GM21737 (cell line): ENCODE measurements around the gene DAPK1.

ENCODE experiments used
- ATAC-seq: cut with Tn5 transposase; IDR thresholded peaks from one replicate; pipeline ENCODE4 v1.9.1; 2021; ENCODE audit warnings: mild to moderate bottlenecking, moderate library complexity; ENCODE audit not compliant: unreplicated experiment

The DAPK1 gene

DNA sequence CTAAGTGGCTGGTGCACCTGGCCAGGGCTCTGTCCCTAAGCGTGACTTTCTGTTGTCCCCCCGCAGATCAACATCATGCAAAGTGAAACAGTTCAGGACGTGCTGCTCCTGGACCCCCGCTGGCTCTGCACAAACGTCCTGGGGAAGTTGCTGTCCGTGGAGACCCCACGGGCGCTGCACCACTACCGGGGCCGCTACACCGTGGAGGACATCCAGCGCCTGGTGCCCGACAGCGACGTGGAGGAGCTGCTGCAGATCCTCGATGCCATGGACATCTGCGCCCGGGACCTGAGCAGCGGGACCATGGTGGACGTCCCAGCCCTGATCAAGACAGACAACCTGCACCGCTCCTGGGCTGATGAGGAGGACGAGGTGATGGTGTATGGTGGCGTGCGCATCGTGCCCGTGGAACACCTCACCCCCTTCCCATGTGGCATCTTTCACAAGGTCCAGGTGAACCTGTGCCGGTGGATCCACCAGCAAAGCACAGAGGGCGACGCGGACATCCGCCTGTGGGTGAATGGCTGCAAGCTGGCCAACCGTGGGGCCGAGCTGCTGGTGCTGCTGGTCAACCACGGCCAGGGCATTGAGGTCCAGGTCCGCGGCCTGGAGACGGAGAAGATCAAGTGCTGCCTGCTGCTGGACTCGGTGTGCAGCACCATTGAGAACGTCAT is 208.5 kb downstream of the DAPK1 start:
- no peak for ATAC-seq

DNA sequence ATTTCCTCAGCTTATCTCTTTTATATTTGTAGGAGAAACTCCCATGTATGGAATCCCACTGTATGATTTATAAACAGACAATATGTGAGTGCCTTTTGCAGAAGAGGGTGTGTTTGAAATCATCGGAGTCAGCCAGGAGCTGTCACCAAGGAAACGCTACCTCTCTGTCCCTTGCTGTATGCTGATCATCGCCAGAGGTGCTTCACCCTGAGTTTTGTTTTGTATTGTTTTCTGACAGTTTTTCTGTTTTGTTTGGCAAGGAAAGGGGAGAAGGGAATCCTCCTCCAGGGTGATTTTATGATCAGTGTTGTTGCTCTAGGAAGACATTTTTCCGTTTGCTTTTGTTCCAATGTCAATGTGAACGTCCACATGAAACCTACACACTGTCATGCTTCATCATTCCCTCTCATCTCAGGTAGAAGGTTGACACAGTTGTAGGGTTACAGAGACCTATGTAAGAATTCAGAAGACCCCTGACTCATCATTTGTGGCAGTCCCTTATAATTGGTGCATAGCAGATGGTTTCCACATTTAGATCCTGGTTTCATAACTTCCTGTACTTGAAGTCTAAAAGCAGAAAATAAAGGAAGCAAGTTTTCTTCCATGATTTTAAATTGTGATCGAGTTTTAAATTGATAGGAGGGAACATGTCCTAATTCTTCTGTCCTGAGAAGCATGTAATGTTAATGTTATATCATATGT is 210.3 kb downstream of the DAPK1 start:
- no peak for ATAC-seq

DNA sequence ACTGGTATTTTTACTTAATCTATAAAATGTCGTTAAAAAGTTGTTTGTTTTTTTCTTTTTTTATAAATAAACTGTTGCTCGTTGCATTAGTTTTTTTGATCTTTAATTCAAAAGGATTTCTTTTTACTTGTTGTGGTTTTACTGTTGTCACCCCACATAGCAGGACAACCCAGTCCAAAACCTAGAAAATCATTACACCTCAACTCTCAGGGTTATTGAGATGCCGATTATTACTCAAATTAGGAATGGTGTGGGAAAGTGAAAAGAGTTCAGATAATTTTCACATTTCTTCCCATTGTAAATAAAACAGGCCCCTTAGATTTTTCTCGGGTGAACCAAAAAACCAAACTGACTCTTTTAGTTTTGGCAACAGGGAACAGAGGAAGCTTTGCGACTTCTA is 210.9 kb downstream of the DAPK1 start:
- no peak for ATAC-seq

DNA sequence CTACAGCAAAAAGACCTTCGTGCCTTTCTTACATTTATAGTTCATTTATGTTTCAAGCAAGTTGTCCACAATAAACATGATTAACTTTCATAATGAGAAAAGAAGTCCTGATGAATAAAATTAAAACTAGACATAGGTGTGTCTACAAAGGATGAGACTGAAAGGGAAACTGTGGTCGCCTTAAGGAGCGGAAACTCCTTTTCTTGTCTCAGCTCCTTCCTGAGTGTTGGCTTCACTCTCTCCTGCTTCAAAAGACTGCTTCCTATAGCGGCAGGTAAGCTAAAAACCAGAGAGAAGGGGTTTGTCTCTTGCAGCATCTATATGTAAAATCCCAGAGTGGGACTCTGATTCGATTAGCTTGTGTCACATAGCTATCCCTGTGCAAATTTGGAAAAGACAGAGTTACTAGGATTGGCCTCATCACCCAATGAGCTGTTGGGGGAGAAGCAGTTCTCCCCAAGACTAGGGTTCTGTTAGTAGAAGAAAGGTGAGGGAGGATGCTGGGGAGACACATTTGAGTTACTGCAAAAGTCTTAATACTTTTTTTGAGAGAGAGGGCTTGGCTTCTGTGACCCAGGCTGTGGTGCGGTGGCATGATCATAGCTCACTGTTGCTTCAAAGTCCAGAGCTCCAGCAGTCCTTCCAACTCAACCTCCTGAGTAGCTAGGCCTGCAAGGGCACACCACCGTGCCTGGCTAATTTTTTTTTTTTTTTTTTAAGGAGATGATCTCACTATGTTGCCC is 211.5 kb downstream of the DAPK1 start:
- ATAC-seq, result no peak

DNA sequence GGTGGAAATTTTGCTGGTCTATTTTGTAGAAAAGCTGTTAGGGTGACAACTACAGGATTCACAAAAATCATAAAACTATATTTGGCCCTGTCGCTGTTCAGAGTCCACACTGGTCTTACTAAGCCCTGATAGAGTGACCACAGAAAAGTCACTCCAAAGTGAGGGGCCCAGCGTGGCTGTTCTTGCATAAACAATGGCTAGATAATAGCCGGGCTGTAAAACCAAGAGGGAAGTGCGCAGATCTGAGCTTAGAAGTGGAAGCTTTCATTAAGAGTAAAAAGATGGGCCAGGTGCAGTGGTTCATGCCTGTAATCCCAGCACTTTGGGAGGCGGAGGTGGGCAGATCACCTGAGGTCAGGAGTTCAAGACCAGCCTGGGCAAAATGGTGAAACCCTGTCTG is 212.8 kb downstream of the DAPK1 start:
- no peak for ATAC-seq

DNA sequence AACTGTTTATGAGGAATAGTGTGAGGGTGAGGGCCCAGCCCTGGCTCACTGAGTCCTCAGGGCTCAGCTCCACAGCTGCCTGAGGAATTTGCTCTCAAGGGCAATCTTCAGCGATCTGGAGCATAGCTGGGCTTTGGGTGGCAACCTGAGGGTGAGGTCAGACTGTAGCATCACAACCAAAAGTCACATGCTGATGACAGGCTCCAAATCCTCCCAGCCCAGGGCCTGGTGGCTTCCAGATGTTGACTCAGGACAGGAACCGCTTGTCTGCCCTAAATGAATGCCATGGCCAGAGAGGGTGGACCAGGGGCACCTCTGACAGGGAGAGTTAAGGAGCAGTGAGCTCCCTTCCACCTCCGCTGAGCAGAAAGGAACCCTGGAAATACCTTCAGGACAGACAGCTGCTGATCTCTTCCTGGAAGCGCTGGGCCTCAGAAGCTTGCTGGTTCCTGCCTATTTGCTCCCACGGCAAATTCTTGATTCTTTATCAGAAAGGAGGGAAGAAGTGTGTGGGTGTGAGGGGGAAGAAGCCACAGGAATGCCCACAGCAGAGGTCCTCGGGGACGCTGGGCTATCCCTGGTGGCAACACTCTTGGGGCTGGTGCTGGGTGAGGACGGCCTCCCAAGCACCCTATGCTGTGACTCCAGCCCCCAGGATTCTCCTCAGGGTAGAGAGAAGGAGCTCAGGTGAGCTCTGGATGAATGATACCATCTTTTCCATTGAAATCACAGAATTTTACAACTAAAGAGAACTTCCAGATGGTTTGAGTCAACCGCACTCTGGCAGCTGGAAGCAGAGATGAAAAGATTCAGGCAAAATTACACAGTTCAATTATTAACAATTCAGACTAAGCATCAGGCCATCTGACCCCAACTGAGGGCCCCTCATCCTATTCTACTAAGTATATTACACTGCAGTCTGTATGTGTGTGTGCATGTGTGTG is 214.5 kb downstream of the DAPK1 start:
- ATAC-seq, result no peak

DNA sequence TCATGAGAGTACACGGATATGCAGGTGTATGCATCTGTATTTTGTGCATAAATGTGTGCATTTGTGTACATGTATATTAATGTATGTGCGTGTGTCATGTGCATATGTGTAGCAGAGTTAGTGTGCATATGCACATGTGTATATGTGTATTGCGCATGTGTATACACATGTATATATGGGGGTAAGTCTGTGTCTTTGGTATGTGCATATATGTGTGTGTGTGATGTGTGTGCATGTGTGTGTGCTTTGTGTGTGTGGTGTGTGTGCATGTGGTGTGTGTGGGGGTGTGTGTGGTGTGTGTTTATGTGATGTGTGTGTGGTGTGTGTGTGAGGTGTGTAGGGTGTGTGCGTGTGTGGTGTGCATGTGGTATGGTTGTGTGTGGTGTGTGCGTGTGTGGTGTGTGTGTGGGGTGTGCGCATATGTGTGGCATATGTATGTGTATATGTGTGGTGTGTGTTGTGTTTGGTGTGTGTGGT is 215.2 kb downstream of the DAPK1 start:
- ATAC-seq, result no peak

DNA sequence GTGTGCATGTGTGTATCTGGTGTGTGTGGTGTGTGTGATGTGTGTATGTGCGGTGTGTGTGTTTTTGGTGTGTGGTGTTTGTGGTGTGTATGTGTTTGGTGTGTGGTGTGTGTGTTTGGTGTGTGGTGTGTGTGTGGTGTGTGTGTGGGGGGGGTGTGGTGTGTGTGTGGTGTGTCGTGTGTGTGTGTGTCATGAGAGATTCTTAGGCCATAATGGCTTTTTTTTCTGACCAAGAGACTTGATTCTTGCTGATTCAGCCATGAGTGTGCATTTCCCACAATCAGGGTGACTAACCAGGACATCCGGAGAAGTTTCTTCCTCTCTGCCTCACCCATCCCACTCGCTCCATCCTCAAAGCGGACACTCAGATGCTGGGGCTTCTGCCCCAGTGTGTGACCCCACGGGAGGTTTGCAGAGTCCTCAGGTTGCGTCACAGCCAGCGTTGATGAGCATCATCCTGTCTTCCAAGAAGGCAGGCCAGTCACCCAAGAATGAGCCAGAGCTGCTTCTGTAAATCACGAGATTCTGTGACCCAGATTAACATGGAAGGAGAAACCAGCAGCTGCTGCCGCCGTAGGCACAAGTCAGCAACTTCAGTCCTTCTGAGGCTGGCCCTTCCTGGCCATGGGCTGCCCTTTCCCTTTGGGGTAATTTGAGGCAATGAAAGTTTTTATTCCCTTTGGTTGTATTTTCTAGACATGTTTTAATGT is 215.8 kb downstream of the DAPK1 start:
- no peak for ATAC-seq

DNA sequence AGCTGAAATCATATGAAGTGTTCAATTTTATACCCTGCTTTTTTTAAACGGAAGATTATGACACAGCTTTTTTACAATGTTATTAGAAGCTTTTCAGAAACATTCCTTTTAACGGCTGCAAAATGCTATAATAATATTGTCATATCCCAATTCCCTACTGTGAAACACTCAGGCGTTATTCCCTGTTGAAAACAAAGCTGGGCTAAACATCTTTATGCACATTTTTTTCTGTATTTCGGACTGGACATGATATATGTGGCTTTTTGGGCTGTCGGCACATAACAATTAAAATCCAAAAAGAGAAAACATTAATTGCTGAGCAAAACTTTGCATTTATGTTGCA is 216.3 kb downstream of the DAPK1 start:
- no peak for ATAC-seq

DNA sequence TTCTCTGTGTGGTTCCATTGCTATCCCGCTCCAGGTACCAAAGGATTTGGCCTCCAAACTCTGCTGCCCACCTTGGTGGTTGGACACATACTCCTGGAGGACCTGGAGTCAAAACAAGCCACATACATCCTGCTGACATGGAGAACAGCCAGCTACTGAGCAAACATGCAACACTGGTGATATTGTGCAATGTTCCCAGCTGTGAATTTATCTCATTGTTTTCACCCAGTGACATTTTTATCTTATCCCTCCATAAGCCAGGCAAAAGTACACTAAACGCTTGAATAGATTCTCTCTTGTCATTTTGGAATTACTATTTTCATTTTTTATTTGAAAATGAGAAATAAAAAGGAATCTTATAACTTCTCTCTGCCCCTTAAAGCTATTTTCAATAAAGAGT is 217.2 kb downstream of the DAPK1 start:
- no peak for ATAC-seq

DNA sequence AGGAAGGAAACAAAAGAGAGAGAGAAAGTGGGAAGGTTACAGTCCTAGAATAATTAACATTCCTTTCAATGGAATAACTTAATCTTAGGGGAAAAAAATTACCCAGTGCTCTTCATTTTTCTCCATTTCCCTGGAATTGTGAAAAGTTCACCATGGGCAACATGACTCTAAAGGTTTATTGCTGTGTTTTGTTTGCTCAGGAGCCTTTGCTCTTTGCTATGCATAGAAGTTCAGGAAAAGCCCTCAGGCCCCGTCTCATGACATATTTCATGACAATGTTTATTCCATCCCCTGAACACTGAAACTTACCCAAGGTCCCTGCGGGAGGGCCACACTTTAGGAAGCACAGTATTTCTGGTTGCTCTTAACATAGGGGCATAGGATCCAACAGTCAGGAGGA is 218.5 kb downstream of the DAPK1 start:
- no peak for ATAC-seq

DNA sequence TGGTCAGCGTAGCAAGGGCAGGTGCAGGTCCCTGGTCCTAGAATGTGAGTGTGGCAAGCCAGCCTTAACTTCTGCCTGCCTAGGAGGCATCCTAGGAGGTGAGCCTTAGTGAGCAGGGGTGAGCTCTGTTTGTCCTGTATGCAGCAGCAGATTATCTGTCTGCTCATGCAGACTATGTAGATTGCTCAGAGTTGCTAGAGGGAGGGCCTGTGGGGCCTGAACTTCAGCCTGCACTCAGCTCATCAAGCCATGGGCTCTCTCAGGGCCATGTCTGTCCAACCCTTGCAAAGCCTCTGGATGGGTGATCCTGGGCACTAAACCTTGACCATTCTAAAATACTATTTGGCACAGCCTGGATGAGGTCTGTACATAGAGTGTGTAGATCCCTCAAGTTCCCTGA is 219.8 kb downstream of the DAPK1 start:
- ATAC-seq, result no peak

DNA sequence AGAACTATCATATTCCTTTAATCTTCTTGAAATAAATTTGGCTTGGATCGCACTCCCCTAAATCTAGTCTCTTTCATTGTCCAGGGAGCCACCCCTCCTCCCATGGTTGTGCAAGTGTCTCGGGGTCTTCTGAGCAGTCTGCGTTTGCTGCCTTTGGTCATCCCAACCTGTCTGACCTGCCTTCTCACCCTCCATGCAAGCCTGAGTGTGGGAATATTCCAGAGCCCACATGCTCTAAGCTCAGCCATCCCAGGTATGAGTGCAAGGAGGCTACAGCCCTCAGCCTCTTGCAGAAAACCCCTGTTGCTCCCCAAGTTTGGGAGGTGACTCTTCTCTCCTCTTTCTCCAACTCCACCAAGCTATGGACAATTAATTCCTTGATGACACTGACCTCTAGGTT is 220.6 kb downstream of the DAPK1 start:
- no peak for ATAC-seq

DNA sequence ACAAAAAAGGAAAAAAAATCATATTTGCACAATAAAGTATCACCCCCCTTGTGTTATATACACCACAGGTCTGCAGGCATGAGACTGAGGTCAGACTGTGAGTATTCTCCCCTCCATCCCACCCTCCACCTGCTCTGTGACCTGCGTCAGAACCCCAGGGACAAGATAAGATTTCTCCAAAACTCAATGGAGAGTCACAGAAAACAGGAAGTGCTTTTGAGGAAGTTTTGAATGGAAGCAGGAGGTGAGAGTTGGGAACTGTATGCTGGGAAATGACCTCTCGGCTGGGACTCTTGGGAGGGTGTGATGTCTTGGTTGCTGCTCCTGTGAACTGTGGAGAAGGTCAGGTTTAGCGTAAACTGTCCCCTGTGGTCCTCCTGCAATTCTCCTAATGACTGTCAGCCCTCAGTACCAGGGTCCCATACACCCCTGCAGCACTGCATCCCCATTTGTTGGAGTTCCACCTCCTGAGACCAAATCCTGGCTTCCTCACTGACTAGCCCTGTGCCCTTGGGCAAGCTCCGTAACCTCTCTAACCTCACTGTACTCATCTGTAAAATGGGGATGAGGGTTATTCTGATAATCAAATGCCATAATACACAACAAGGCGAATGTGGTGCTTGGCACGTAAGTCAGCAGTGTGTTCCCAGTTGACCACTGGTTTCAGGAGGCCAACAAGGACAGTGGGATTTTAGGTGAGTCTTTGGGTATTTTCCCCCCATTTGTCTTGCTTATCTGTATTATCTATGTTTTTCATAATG is 221.4 kb downstream of the DAPK1 start:
- ATAC-seq, result no peak

DNA sequence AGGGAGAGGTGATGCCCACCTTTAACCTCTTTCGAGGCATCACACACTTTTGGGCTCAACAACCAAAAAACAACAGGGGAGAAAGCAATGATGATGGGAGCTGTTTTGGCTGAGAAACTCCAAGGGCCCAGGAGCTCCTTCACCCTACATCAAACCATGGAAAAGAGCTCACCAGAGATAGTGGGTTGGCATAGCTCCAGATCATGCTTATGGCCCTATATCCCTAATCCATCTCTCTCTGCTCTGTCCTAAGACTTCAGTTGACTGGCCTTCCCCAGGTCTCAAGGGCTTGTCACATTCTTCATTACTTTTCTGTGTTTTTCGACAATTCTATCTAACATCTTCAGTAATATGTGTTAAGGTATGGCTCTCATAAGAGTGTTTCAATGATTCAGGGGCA is 222.5 kb downstream of the DAPK1 start:
- ATAC-seq, result no peak

DNA sequence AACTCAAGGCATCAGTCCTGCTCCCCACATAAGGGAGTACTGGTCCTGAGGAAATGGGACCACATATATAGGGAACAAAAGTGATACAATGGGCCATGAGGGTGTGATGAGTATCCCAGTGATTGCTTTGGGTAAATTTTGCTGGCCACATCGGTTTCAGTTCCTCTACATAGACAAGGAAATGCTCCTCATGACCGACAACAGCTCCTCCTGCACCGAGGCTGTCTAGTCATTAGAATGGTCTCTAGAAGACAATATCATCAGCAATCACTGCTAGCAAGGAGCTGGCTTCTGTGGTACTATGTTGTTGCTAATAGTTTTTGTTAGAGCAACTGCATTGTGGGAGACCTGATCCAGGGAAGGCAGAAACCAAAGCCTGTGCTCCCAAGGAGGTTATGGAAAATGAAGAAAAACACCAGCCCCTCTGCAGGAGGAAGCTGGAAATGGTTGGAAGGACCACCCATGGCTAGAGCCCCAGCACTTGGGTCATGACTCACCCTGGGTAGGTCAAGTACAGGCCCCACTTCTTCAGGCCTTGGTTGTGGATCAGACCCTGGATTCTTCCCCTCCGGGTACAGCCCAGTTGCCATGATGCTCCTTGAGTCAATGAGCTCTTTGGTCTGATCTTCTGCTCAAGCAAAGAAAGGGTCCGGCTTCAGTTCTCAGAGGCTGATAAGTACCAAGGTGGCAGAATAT is 224.9 kb downstream of the DAPK1 start:
- ATAC-seq, result no peak

DNA sequence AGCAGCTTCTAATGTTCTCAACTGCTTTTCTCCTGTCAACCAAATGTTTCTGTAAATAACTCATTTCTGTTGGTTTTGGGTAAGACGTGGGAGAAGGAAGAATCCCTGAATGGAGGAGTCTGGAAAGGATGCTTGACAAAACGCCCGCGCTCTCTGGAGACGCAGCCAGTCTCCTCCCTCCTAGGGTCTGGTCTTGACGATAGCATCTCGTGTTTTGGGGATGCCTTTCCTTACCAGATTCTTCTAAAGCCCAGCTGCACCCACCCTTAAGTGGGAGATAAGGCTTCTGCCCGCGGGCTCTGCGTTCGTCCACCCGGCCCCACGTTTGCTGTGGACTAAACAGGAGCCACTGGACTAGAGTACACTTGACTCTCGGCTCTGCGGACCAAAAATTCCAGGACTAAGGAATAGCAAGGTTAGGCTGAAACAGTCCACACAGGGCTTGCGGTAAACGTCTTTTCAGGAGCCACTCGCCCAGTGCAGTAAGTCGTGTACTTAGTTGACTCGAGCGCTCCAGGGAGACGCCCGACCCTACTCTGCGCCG is 227.8 kb downstream of the DAPK1 start:
- ATAC-seq, result no peak

DNA sequence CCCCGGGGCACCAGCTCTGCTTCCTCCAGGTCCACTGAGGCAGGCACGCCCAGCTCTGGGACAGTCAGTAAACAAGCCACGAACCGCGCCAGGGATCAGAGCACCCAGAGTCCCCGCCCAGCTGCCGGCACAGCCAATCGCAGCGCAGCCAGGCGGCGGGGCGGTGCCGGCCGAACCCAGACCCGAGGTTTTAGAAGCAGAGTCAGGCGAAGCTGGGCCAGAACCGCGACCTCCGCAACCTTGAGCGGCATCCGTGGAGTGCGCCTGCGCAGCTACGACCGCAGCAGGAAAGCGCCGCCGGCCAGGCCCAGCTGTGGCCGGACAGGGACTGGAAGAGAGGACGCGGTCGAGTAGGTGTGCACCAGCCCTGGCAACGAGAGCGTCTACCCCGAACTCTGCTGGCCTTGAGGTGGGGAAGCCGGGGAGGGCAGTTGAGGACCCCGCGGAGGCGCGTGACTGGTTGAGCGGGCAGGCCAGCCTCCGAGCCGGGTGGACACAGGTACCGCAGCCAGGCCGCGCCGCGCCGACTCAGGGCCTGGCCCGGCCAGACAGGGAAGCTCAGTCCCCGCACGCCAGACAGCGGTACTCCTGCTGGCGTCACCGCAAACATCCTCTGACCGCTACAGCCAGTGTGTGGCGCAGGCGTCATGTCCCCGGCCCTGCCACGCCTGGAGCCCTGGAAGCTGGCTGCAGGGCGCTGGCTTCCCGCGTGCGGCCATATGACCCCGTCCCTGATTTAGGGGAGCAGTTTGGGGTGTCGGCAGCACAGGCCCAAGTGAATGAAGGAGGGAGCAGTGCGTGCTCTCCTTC is 228.4 kb downstream of the DAPK1 start, which contains the start of gene CTSL:
CTSL (plus strand) TSS at position 220 of the 810 bp plus-strand sequence. CDS start 1,485 bp downstream, outside the sequence.
- ATAC-seq, result no peak
